Measurements from ENCODE around the gene CLEC19A. TPM values are rescaled to one million over a fixed set of nuclear protein-coding genes. Genes with fewer than 3 reads are reported as not detected.

The CLEC19A gene
- total and polyA plus RNA-seq, 8 donors, result 0.18 to 0.99 (median 0.49) TPM

- H3K4me3 ChIP-seq, result no peak overlapping the region
- no peak for DNase-seq
- H3K27me3 ChIP-seq, result no peaks in the 10 kb centered on the region
- H3K9me3 ChIP-seq, result no peaks in the 10 kb centered on the region
- no peak for TF ChIP-seq CTCF (IDR thresholded peaks at IDR 0.05)
- no peak overlapping the region for H3K27ac ChIP-seq
- no peak for ATAC-seq
- no peaks in the 10 kb centered on the region for H3K36me3 ChIP-seq
- no peaks in the 10 kb centered on the region for H3K4me1 ChIP-seq
- intact Hi-C loops (cut with DNase I), result loop anchor here in 1 of 2 donors (10.0 kb wide), 1 partner anchor 171 kb away; no protein-coding TSS in a partner anchor
These were observed 70.8 kb downstream of the CLEC19A start for GRCh38 chr16:19356024-19356952.

- no peaks in the 10 kb centered on the region for H3K27me3 ChIP-seq
- ATAC-seq (no peak), DNase-seq (no peak)
- intact Hi-C loops (cut with DNase I), result loop anchor here in 1 of 2 donors (10.0 kb wide), 1 partner anchor 175 kb away; no protein-coding TSS in a partner anchor
- H3K4me3 ChIP-seq, result no peak overlapping the region
- H3K4me1 ChIP-seq, result no peaks in the 10 kb centered on the region
- no peaks in the 10 kb centered on the region for H3K36me3 ChIP-seq
- H3K27ac ChIP-seq, result no peak overlapping the region
- TF ChIP-seq CTCF (IDR thresholded peaks at IDR 0.05), result no peak
- H3K9me3 ChIP-seq, result no peaks in the 10 kb centered on the region
These were observed 74.0 kb downstream of the CLEC19A start for GRCh38 chr16:19359556-19359955.

Other genes starting within 250 kb of the CLEC19A start
- gene COQ7, start 218.1 kb upstream of the CLEC19A start, total RNA-seq, result 10 to 100 TPM; 15.1 to 16.4 TPM
- gene COQ7, start 218.1 kb upstream of the CLEC19A start, polyA plus RNA-seq (ENCODE audit: insufficient read length in 6 of 6), result 10 to 100 TPM; 27.8 to 32.0 (median 29.7) TPM
- 10 to 100 TPM; 67.6 to 82.7 TPM for gene ITPRIPL2, start 171.8 kb upstream of the CLEC19A start, total RNA-seq
- gene ITPRIPL2, start 171.8 kb upstream of the CLEC19A start, polyA plus RNA-seq (ENCODE audit: insufficient read length in 6 of 6), result 10 to 100 TPM; 24.6 to 35.7 (median 31.9) TPM
- 10 to 100 TPM; 12.3 to 26.3 TPM for gene SYT17, start 117.5 kb upstream of the CLEC19A start, total RNA-seq
- 10 to 100 TPM; 13.4 to 20.7 (median 15.2) TPM for gene SYT17, start 117.5 kb upstream of the CLEC19A start, polyA plus RNA-seq (ENCODE audit: insufficient read length in 6 of 6)
- 100 to 1,000 TPM in 1 of 2 donors, 10 to 100 TPM in 1; 78.8 to 105 TPM for gene TMC5, start 132.2 kb downstream of the CLEC19A start, total RNA-seq
- gene TMC5, start 132.2 kb downstream of the CLEC19A start, polyA plus RNA-seq (ENCODE audit: insufficient read length in 6 of 6), result 10 to 100 TPM in 1 of 6 donors, 1 to 10 TPM in 5; 4.1 to 13.6 (median 7.9) TPM
- gene GDE1, start 236.4 kb downstream of the CLEC19A start, total RNA-seq, result 100 to 1,000 TPM in 1 of 2 donors, 10 to 100 TPM in 1; 84.6 to 111 TPM
- gene GDE1, start 236.4 kb downstream of the CLEC19A start, polyA plus RNA-seq (ENCODE audit: insufficient read length in 6 of 6), result 10 to 100 TPM; 63.9 to 89.9 (median 79.5) TPM
- 10 to 100 TPM; 22.3 to 23.6 TPM for gene CCP110, start 238.2 kb downstream of the CLEC19A start, total RNA-seq
- 10 to 100 TPM; 47.1 to 60.7 (median 51.6) TPM for gene CCP110, start 238.2 kb downstream of the CLEC19A start, polyA plus RNA-seq (ENCODE audit: insufficient read length in 6 of 6)

Measured in left lung (tissue), 10 donors.